ENCODE measurements around the gene CMTM6.
A peak's percentile ranks its signal among the peaks of the same experiment; 100 is the strongest.

The CMTM6 gene

GRCh38 chr3:32501783-32502117 is 902 bp downstream of the CMTM6 start:
- ChIA-PET CTCF (interaction anchor here (0.6 to 1.3 kb wide), 3 partner anchors 8 to 1593 kb away, joined by 3 to 4 read pairs (median 3); no protein-coding TSS in a partner anchor), POLR2A (interaction anchor here (1.9 kb wide), 1 partner anchor 68 kb away, joined by 7 read pairs; the partner anchor contains the start of gene DYNC1LI1)
- Histone ChIP-seq H3K4me3 (ENCODE audit: low read depth, low read length) (peak overlapping the region; percentile 90), H3K27ac (ENCODE audit: extremely low read depth, low read depth, low read length) (peak overlapping the region; percentile 95), H3K4me1 (ENCODE audit: control insufficient read depth, insufficient read depth, low read length) (peaks cover 4% of the 10 kb centered on the region; the same call in 1 of the 2 replicates), H3K36me3 (ENCODE audit: control insufficient read depth in 2 of 2, insufficient read depth in 1 of 2, low read length in 2 of 2) (no peaks in the 10 kb centered on the region), H3K9me3 (ENCODE audit: control insufficient read depth, insufficient read depth, low read depth, low read length) (no peaks in the 10 kb centered on the region)
- no peak for TF ChIP-seq KLF16 (tag by site-specific recombination; IDR thresholded peaks at IDR 0.05)
- TF ChIP-seq ZNF10 (tag by site-specific recombination; IDR thresholded peaks at IDR 0.05): peak; percentile 98
- TF ChIP-seq GFI1B (tag by site-specific recombination; IDR thresholded peaks at IDR 0.05): peak; percentile 7; the same call in 1 of the 2 replicates

GRCh38 chr3:32500880-32501782 is 1.5 kb downstream of the CMTM6 start:
- POLR2A ChIA-PET: interaction anchor here (1.9 kb wide), 1 partner anchor 69 kb away, joined by 7 read pairs; the partner anchor contains the start of gene DYNC1LI1
- TF ChIP-seq KLF17 (tag by site-specific recombination; IDR thresholded peaks at IDR 0.05): no peak
- TF ChIP-seq ZNF610 (tag by site-specific recombination; IDR thresholded peaks at IDR 0.05; ENCODE audit: borderline replicate concordance): no peak
- TF ChIP-seq SCRT2 (tag by site-specific recombination; IDR thresholded peaks at IDR 0.05): no peak
- peak; percentile 15; the same call in 1 of the 2 replicates for TF ChIP-seq ZBTB17 (tag by site-specific recombination; IDR thresholded peaks at IDR 0.05)
- no peak for TF ChIP-seq WT1 (tag by site-specific recombination; IDR thresholded peaks at IDR 0.05)
- no peak for TF ChIP-seq ZNF302 (tag by site-specific recombination; IDR thresholded peaks at IDR 0.05; ENCODE audit: low read depth)
- TF ChIP-seq IKZF3 (tag by site-specific recombination; IDR thresholded peaks at IDR 0.05): 0 out of 2 replicates have a peak, but pooled peaks have one; percentile 34
- no peak for TF ChIP-seq REPIN1 (tag by site-specific recombination; IDR thresholded peaks at IDR 0.05; ENCODE audit: low read depth)
- no peak for TF ChIP-seq ZNF76 (tag by site-specific recombination; IDR thresholded peaks at IDR 0.05; ENCODE audit: borderline replicate concordance, low read depth)
- no peak for TF ChIP-seq ZNF350 (tag by site-specific recombination; IDR thresholded peaks at IDR 0.05)
- TF ChIP-seq ZNF596 (tag by site-specific recombination; IDR thresholded peaks at IDR 0.05): no peak
- peak; percentile 80 for TF ChIP-seq ZNF335 (tag by site-specific recombination; conservative IDR thresholded peaks at IDR 0.05)
- peak; percentile 65 for TF ChIP-seq ZBTB6 (tag by site-specific recombination; IDR thresholded peaks at IDR 0.05)
- TF ChIP-seq ZNF707 (tag by site-specific recombination; IDR thresholded peaks at IDR 0.05): no peak
- TF ChIP-seq ZNF48 (tag by site-specific recombination; IDR thresholded peaks at IDR 0.05): no peak
- 0 out of 2 replicates have a peak, but pooled peaks have one; percentile 8 for TF ChIP-seq ZBTB8A (tag by site-specific recombination; IDR thresholded peaks at IDR 0.05)
- no peak for TF ChIP-seq ZNF677 (tag by site-specific recombination; IDR thresholded peaks at IDR 0.05)
- no peak for TF ChIP-seq ZNF560 (tag by site-specific recombination; IDR thresholded peaks at IDR 0.05; ENCODE audit: borderline replicate concordance)
- TF ChIP-seq ZNF623 (tag by site-specific recombination; IDR thresholded peaks at IDR 0.05): peak; percentile 93
- TF ChIP-seq ZNF658 (tag by site-specific recombination; IDR thresholded peaks at IDR 0.05): no peak
- no peak for TF ChIP-seq ZSCAN30 (tag by site-specific recombination; IDR thresholded peaks at IDR 0.05)
- no peak for TF ChIP-seq ZNF416 (tag by site-specific recombination; IDR thresholded peaks at IDR 0.05)
- TF ChIP-seq ZNF341 (tag by site-specific recombination; IDR thresholded peaks at IDR 0.05; ENCODE audit: low read depth): peak; percentile 83
- TF ChIP-seq ZNF202 (tag by site-specific recombination; IDR thresholded peaks at IDR 0.05; ENCODE audit: borderline replicate concordance): no peak
- TF ChIP-seq ZNF221 (tag by site-specific recombination; IDR thresholded peaks at IDR 0.05; ENCODE audit: borderline replicate concordance): no peak
- no peak for TF ChIP-seq EGR2 (tag by site-specific recombination; IDR thresholded peaks at IDR 0.05; ENCODE audit: low read depth)
- TF ChIP-seq ZNF558 (tag by site-specific recombination; IDR thresholded peaks at IDR 0.05): no peak
- no peak for TF ChIP-seq ZNF513 (tag by site-specific recombination; IDR thresholded peaks at IDR 0.05)
- no peak for TF ChIP-seq KLF1 (tag by site-specific recombination; IDR thresholded peaks at IDR 0.05)
- peak; percentile 31; the same call in 1 of the 2 replicates for TF ChIP-seq OSR2 (tag by site-specific recombination; IDR thresholded peaks at IDR 0.05)

More at GRCh38 chr3:32500880-32501782, 1.5 kb downstream of the CMTM6 start:
- H3K27ac ChIP-seq (ENCODE audit: extremely low read depth, low read depth, low read length): no peak overlapping the region
- peaks cover 4% of the 10 kb centered on the region; the same call in 1 of the 2 replicates for H3K4me1 ChIP-seq (ENCODE audit: control insufficient read depth, insufficient read depth, low read length)
- no peaks in the 10 kb centered on the region for H3K9me3 ChIP-seq (ENCODE audit: control insufficient read depth, insufficient read depth, low read depth, low read length)
- peak overlapping the region; percentile 90 for H3K4me3 ChIP-seq (ENCODE audit: low read depth, low read length)
- H3K36me3 ChIP-seq (ENCODE audit: control insufficient read depth in 2 of 2, insufficient read depth in 1 of 2, low read length in 2 of 2): no peaks in the 10 kb centered on the region
- CTCF ChIA-PET: interaction anchor here (0.6 to 1.3 kb wide), 6 partner anchors 8 to 434 kb away, joined by 3 to 5 read pairs (median 3); no protein-coding TSS in a partner anchor

Data from HEK293 (cell line).